IPS-20b (cell line): ENCODE measurements around the gene PLPPR3.

Source experiments
- H3K27ac ChIP-seq: one replicate; pipeline ENCODE4 v1.5.1; 2013; ENCODE audit warnings: low read length
- H3K27me3 ChIP-seq: 2 replicates; pipeline ENCODE4 v1.6.1; 2013; ENCODE audit warnings: mild to moderate bottlenecking, low read length, inconsistent platforms; ENCODE audit not compliant: insufficient read depth
- H3K36me3 ChIP-seq: 2 replicates; pipeline ENCODE4 v1.6.1; 2013; ENCODE audit warnings: low read depth, mild to moderate bottlenecking, inconsistent platforms, low read length, moderate library complexity; ENCODE audit not compliant: insufficient read depth
- H3K4me1 ChIP-seq: 2 replicates; pipeline ENCODE4 v1.6.1; 2013; ENCODE audit warnings: mild to moderate bottlenecking, control low read depth, inconsistent platforms, low read length, moderate library complexity; ENCODE audit not compliant: insufficient read depth
- H3K4me3 ChIP-seq: 2 replicates; pipeline ENCODE4 v1.5.1; 2013; ENCODE audit warnings: mild to moderate bottlenecking, low read length, inconsistent platforms
- H3K9ac ChIP-seq: 2 replicates; pipeline ENCODE4 v1.6.1; 2013; ENCODE audit warnings: low read depth, mild to moderate bottlenecking, inconsistent platforms, low read length, moderate library complexity
- H3K9me3 ChIP-seq: 2 replicates; pipeline ENCODE4 v1.6.1; 2013; ENCODE audit warnings: mild to moderate bottlenecking, low read depth, low read length, inconsistent platforms; ENCODE audit not compliant: insufficient read depth

The PLPPR3 gene

GRCh38 chr19:810883-811489, 10.8 kb downstream of the PLPPR3 start:
- H3K4me1 ChIP-seq, result no peaks in the 10 kb centered on the region
- no peak overlapping the region for H3K27ac ChIP-seq
- H3K9ac ChIP-seq, result no peak overlapping the region
- no peaks in the 10 kb centered on the region for H3K9me3 ChIP-seq
- H3K27me3 ChIP-seq, result no peaks in the 10 kb centered on the region
- H3K36me3 ChIP-seq, result peaks cover 73% of the 10 kb centered on the region
- no peak overlapping the region for H3K4me3 ChIP-seq

DNA sequence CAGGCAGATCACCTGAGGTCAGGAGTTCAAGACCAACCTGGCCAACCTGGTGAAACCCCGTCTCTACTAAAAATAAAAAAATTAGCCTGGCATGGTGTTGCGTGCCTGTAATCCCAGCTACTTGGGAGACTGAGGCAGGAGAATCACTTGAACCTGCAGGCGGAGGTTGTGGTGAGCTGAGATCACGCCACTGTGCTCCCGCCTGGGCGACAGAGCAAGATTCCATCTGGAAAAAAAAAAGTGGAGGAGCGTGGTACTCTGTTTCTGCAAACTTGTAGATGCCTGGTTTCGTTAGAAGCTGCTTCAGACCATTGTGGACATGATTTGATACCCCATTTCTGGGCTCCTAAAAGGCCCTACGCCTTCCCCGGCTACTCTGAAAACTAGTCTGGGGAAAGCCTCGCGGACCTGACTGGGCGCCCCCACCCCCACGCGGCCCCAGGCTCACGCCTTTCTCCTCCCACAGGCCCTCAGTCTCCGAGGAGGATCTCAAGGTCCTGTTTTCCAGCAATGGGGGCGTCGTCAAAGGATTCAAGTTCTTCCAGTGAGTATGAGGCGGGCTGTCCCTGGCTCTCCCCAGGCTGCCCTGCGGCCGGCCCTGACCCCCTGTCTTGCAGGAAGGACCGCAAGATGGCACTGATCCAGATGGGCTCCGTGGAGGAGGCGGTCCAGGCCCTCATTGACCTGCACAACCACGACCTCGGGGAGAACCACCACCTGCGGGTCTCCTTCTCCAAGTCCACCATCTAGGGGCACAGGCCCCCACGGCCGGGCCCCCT, 11.5 kb downstream of the PLPPR3 start:
- no peak overlapping the region for H3K9ac ChIP-seq
- no peaks in the 10 kb centered on the region for H3K9me3 ChIP-seq
- no peak overlapping the region for H3K27ac ChIP-seq
- no peak overlapping the region for H3K4me3 ChIP-seq
- no peaks in the 10 kb centered on the region for H3K4me1 ChIP-seq
- peaks cover 77% of the 10 kb centered on the region for H3K36me3 ChIP-seq
- H3K27me3 ChIP-seq, result no peaks in the 10 kb centered on the region

DNA sequence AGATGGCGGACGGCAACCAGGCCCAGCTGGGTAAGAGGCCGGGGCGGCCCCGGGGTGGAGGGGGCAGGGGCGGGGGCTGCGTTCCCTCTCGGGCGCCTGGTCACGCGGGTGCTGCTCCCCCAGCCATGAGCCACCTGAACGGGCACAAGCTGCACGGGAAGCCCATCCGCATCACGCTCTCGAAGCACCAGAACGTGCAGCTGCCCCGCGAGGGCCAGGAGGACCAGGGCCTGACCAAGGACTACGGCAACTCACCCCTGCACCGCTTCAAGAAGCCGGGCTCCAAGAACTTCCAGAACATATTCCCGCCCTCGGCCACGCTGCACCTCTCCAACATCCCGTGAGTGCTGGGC, 13.4 kb downstream of the PLPPR3 start:
- no peaks in the 10 kb centered on the region for H3K4me1 ChIP-seq
- no peaks in the 10 kb centered on the region for H3K9me3 ChIP-seq
- no peaks in the 10 kb centered on the region for H3K27me3 ChIP-seq
- H3K9ac ChIP-seq, result no peak overlapping the region
- no peak overlapping the region for H3K4me3 ChIP-seq
- H3K27ac ChIP-seq, result no peak overlapping the region
- H3K36me3 ChIP-seq, result peaks cover 88% of the 10 kb centered on the region

DNA sequence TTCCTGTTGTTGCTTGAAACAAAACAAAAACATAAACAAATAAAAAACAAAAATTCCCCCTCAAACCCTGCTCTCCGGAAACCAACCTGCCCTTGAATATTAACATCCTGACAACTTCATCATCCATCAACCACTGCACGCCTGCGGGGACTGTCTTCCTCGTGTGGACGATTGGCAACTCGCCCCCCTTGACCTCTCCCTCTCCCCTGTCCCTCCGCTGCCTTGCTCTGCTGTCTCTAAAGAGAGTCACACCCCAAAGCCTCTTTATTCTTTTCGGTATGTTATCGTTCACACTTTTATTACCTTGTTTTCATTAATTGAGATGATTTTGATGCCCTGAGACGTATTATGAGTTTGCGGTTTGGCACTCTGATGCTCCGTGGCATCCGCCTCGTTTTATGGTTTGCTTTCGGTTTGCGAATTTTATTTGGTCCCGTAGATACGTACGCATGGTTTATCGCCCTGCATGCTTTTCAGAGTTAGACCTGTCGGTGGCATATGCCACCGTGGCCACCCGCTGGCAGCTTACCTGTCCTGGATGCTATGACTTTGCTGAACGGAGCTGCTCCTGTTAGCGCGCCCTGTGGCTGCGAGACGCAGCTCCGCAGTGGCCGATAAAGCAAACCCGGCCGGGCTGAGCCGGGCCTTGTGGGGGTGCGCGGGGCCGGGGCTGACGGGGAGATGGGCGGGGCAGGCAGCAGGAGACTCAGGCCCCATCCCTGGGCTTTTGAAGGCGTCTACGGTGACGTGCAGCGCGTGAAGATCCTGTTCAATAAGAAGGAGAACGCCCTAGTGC, 13.9 kb downstream of the PLPPR3 start:
- Histone ChIP-seq H3K4me3 (no peak overlapping the region), H3K27ac (no peak overlapping the region), H3K4me1 (no peaks in the 10 kb centered on the region), H3K9me3 (no peaks in the 10 kb centered on the region), H3K27me3 (no peaks in the 10 kb centered on the region), H3K9ac (no peak overlapping the region), H3K36me3 (peaks cover 94% of the 10 kb centered on the region)

- Histone ChIP-seq H3K27me3 (no peaks in the 10 kb centered on the region), H3K4me1 (no peaks in the 10 kb centered on the region), H3K9ac (no peak overlapping the region), H3K27ac (no peak overlapping the region), H3K9me3 (no peaks in the 10 kb centered on the region), H3K4me3 (no peak overlapping the region), H3K36me3 (peaks cover 100% of the 10 kb centered on the region)
Observed at GRCh38 chr19:806815-807421, 14.8 kb downstream of the PLPPR3 start.

GRCh38 chr19:805600-806550, 15.9 kb downstream of the PLPPR3 start:
- no peak overlapping the region for H3K4me3 ChIP-seq
- H3K36me3 ChIP-seq, result peaks cover 100% of the 10 kb centered on the region
- no peak overlapping the region for H3K9ac ChIP-seq
- no peaks in the 10 kb centered on the region for H3K4me1 ChIP-seq
- no peaks in the 10 kb centered on the region for H3K9me3 ChIP-seq
- no peak overlapping the region for H3K27ac ChIP-seq
- no peaks in the 10 kb centered on the region for H3K27me3 ChIP-seq

GRCh38 chr19:805166-805551, 16.6 kb downstream of the PLPPR3 start:
- no peak overlapping the region for H3K27ac ChIP-seq
- peaks cover 6% of the 10 kb centered on the region for H3K4me1 ChIP-seq
- H3K4me3 ChIP-seq, result no peak overlapping the region
- no peaks in the 10 kb centered on the region for H3K9me3 ChIP-seq
- no peak overlapping the region for H3K9ac ChIP-seq
- peaks cover 100% of the 10 kb centered on the region for H3K36me3 ChIP-seq
- H3K27me3 ChIP-seq, result no peaks in the 10 kb centered on the region

DNA sequence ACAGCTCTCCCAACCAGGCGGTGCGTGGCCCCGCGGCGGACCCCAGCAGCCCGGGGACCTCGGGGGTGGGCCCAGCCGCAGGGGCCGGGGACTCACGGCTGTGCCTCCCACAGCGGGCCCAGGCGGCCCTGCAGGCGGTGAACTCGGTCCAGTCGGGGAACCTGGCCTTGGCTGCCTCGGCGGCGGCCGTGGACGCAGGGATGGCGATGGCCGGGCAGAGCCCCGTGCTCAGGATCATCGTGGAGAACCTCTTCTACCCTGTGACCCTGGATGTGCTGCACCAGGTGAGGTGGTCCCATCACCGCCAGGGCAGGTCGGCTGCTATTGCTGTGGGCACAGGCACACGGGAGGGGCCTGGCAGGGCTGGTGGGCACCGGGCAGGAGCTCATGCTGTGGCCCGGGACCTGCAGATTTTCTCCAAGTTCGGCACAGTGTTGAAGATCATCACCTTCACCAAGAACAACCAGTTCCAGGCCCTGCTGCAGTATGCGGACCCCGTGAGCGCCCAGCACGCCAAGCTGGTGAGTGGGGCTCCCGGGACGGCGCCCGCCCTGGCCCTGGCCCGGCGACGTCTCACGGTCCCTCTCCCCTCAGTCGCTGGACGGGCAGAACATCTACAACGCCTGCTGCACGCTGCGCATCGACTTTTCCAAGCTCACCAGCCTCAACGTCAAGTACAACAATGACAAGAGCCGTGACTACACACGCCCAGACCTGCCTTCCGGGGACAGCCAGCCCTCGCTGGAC, 17.2 kb downstream of the PLPPR3 start:
- Histone ChIP-seq H3K4me3 (no peak overlapping the region), H3K9ac (no peak overlapping the region), H3K4me1 (peaks cover 8% of the 10 kb centered on the region), H3K27ac (no peak overlapping the region), H3K27me3 (no peaks in the 10 kb centered on the region), H3K9me3 (no peaks in the 10 kb centered on the region), H3K36me3 (peaks cover 100% of the 10 kb centered on the region)

DNA sequence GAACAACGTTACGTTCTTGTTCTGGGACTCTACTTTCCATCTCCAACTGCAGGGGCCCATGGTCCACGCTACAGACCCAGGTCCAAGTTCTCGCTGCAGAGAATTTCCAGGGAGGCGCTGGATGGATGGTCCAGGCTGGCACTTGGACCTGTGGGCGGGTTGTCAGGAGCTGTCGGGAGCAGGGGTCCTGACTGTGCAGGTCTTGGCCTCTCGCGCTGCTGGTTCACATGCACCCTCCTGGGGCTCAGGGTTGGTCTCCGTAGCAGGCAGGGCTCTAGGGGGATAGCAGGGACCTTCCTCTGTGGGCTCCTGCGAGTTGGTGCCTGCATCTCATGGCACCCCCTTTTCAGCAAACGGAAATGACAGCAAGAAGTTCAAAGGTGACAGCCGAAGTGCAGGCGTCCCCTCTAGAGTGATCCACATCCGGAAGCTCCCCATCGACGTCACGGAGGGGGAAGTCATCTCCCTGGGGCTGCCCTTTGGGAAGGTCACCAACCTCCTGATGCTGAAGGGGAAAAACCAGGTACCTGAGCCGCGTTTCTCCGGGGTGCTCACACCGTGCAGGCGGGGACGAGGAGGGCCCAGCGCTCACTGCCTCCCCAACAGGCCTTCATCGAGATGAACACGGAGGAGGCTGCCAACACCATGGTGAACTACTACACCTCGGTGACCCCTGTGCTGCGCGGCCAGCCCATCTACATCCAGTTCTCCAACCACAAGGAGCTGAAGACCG, 17.9 kb downstream of the PLPPR3 start:
- peaks cover 100% of the 10 kb centered on the region for H3K36me3 ChIP-seq
- H3K9ac ChIP-seq, result no peak overlapping the region
- H3K4me3 ChIP-seq, result no peak overlapping the region
- no peak overlapping the region for H3K27ac ChIP-seq
- no peaks in the 10 kb centered on the region for H3K9me3 ChIP-seq
- peaks cover 13% of the 10 kb centered on the region for H3K4me1 ChIP-seq
- no peaks in the 10 kb centered on the region for H3K27me3 ChIP-seq

GRCh38 chr19:803099-803561, 18.6 kb downstream of the PLPPR3 start:
- Histone ChIP-seq H3K36me3 (peaks cover 99% of the 10 kb centered on the region), H3K9ac (no peak overlapping the region), H3K27ac (no peak overlapping the region), H3K4me3 (no peak overlapping the region), H3K9me3 (no peaks in the 10 kb centered on the region), H3K4me1 (peaks cover 13% of the 10 kb centered on the region), H3K27me3 (no peaks in the 10 kb centered on the region)
